RWPE2 (cell line): Measurements from ENCODE around the gene PDE7B.

ENCODE experiments used
- ATAC-seq: fragments of 200-7000 bp; cut with Tn5 transposase; 3 replicates; pipeline ENCODE4 v1.9.1; 2021; ENCODE audit warnings: low read depth
- DNase-seq: peaks from one replicate; pipeline ENCODE4 v3.0.0-alpha.2; 2020; ENCODE audit warnings: low spot score
- H3K27ac ChIP-seq: fragments of 450-650 bp; 2 replicates; pipeline ENCODE4 v1.5.1; 2017; ENCODE audit warnings: mild to moderate bottlenecking; ENCODE audit not compliant: poor library complexity, severe bottlenecking
- H3K27me3 ChIP-seq: fragments of 250-450 bp; sonication (Bioruptor Pico); 2 replicates; pipeline ENCODE4 v1.5.1; 2021; ENCODE audit warnings: mild to moderate bottlenecking, moderate library complexity; ENCODE audit not compliant: insufficient read depth, poor library complexity, severe bottlenecking
- H3K36me3 ChIP-seq: fragments of 250-450 bp; sonication (Bioruptor Pico); 2 replicates; pipeline ENCODE4 v1.5.1; 2020; ENCODE audit warnings: low read depth, mild to moderate bottlenecking, moderate library complexity
- H3K4me1 ChIP-seq: fragments of 250-450 bp; sonication (Bioruptor Pico); 2 replicates; pipeline ENCODE4 v1.5.1; 2021; ENCODE audit warnings: mild to moderate bottlenecking, moderate library complexity; ENCODE audit not compliant: insufficient read depth, poor library complexity, severe bottlenecking
- H3K4me3 ChIP-seq: fragments of 250-450 bp; sonication (Bioruptor Pico); 2 replicates; pipeline ENCODE4 v1.5.1; 2021; ENCODE audit warnings: mild to moderate bottlenecking, moderate library complexity; ENCODE audit not compliant: severe bottlenecking
- H3K9me3 ChIP-seq: fragments of 250-450 bp; sonication (Bioruptor Pico); 2 replicates; pipeline ENCODE4 v1.5.1; 2021; ENCODE audit warnings: mild to moderate bottlenecking, moderate library complexity; ENCODE audit not compliant: severe bottlenecking
- TF ChIP-seq, protein P1 (sequence below): fragments of 450-650 bp; IDR thresholded peaks from one replicate; pipeline ENCODE4 v1.5.1; 2017; ENCODE audit warnings: mild to moderate bottlenecking, moderate library complexity; ENCODE audit not compliant: poor library complexity, severe bottlenecking

The PDE7B gene

GRCh38 chr6:136014454-136015437 lies 163.2 kb downstream of the PDE7B start:
- Histone ChIP-seq H3K9me3 (no peaks in the 10 kb centered on the region), H3K27ac (no peak overlapping the region), H3K36me3 (no peaks in the 10 kb centered on the region), H3K4me1 (peaks cover 7% of the 10 kb centered on the region), H3K4me3 (no peak overlapping the region), H3K27me3 (no peaks in the 10 kb centered on the region)
- ATAC-seq (no peak), DNase-seq (no peak)
- TF ChIP-seq, protein P1, sequence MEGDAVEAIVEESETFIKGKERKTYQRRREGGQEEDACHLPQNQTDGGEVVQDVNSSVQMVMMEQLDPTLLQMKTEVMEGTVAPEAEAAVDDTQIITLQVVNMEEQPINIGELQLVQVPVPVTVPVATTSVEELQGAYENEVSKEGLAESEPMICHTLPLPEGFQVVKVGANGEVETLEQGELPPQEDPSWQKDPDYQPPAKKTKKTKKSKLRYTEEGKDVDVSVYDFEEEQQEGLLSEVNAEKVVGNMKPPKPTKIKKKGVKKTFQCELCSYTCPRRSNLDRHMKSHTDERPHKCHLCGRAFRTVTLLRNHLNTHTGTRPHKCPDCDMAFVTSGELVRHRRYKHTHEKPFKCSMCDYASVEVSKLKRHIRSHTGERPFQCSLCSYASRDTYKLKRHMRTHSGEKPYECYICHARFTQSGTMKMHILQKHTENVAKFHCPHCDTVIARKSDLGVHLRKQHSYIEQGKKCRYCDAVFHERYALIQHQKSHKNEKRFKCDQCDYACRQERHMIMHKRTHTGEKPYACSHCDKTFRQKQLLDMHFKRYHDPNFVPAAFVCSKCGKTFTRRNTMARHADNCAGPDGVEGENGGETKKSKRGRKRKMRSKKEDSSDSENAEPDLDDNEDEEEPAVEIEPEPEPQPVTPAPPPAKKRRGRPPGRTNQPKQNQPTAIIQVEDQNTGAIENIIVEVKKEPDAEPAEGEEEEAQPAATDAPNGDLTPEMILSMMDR: no peak

DNA sequence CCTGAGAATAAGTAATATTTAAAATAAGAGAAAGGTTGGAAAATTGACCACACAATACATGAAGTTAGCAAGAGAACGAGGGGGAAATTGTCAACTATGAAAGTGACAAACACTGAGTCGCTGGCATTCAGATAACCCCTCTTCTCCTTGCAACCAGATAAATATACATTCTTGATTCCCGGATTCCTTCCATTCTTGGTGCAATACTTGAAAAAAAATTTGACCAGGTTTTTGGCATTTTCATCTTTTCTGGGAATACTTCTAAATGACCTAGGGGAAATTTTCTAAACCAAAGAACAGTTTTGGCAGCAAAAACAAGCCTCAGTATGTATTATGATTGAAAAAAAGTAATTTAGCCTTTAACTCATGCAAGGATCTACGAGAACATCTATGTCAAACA lies 164.0 kb downstream of the PDE7B start:
- H3K4me1 ChIP-seq: peaks cover 7% of the 10 kb centered on the region
- H3K27ac ChIP-seq: no peak overlapping the region
- no peaks in the 10 kb centered on the region for H3K36me3 ChIP-seq
- no peak for ATAC-seq
- H3K27me3 ChIP-seq: no peaks in the 10 kb centered on the region
- no peaks in the 10 kb centered on the region for H3K9me3 ChIP-seq
- TF ChIP-seq, protein P1: no peak
- DNase-seq: no peak
- H3K4me3 ChIP-seq: no peak overlapping the region

- Histone ChIP-seq H3K27ac (no peak overlapping the region), H3K4me1 (peaks cover 7% of the 10 kb centered on the region), H3K36me3 (no peaks in the 10 kb centered on the region), H3K4me3 (no peak overlapping the region), H3K9me3 (no peaks in the 10 kb centered on the region), H3K27me3 (no peaks in the 10 kb centered on the region)
- no peak for DNase-seq
- no peak for ATAC-seq
- TF ChIP-seq, protein P1: no peak
Measured at GRCh38 chr6:136016228-136017225, 165.0 kb downstream of the PDE7B start.

- Histone ChIP-seq H3K36me3 (no peaks in the 10 kb centered on the region), H3K9me3 (no peaks in the 10 kb centered on the region), H3K27ac (no peak overlapping the region), H3K4me3 (no peak overlapping the region), H3K27me3 (no peaks in the 10 kb centered on the region), H3K4me1 (no peaks in the 10 kb centered on the region)
- ATAC-seq: no peak
- TF ChIP-seq, protein P1: no peak
- DNase-seq: no peak
Measured at GRCh38 chr6:136020691-136021090, 169.2 kb downstream of the PDE7B start.
